ENCODE results near the gene CFAP69. TPM values are rescaled to one million over a fixed set of nuclear protein-coding genes. Genes with fewer than 3 reads are reported as not detected.

CFAP69 gene
- total RNA-seq, 1 donor, result 0.42 TPM

DNA sequence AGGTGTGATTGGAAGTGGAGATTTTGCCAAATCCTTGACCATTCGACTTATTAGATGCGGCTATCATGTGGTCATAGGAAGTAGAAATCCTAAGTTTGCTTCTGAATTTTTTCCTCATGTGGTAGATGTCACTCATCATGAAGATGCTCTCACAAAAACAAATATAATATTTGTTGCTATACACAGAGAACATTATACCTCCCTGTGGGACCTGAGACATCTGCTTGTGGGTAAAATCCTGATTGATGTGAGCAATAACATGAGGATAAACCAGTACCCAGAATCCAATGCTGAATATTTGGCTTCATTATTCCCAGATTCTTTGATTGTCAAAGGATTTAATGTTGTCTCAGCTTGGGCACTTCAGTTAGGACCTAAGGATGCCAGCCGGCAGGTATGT lies 19.8 kb upstream of the CFAP69 start:
- H3K4me1 ChIP-seq (ENCODE audit: insufficient read depth, low read length), result no peaks in the 10 kb centered on the region
- no peak overlapping the region for H3K4me3 ChIP-seq (ENCODE audit: low read length)
- H3K27me3 ChIP-seq (ENCODE audit: insufficient read depth, low read length), result no peaks in the 10 kb centered on the region
- H3K9me3 ChIP-seq (ENCODE audit: low read depth, low read length), result no peaks in the 10 kb centered on the region

- Histone ChIP-seq H3K27me3 (ENCODE audit: insufficient read depth, low read length) (no peaks in the 10 kb centered on the region), H3K4me1 (ENCODE audit: insufficient read depth, low read length) (no peaks in the 10 kb centered on the region), H3K9me3 (ENCODE audit: low read depth, low read length) (no peaks in the 10 kb centered on the region), H3K4me3 (ENCODE audit: low read length) (no peak overlapping the region)
These were observed 19.4 kb upstream of the CFAP69 start for GRCh38 chr7:90225601-90226000.

- H3K27me3 ChIP-seq (ENCODE audit: insufficient read depth, low read length), result no peaks in the 10 kb centered on the region
- no peaks in the 10 kb centered on the region for H3K4me1 ChIP-seq (ENCODE audit: insufficient read depth, low read length)
- no peaks in the 10 kb centered on the region for H3K9me3 ChIP-seq (ENCODE audit: low read depth, low read length)
- H3K4me3 ChIP-seq (ENCODE audit: low read length), result no peak overlapping the region
These were observed 17.7 kb upstream of the CFAP69 start for GRCh38 chr7:90227259-90227658.

DNA sequence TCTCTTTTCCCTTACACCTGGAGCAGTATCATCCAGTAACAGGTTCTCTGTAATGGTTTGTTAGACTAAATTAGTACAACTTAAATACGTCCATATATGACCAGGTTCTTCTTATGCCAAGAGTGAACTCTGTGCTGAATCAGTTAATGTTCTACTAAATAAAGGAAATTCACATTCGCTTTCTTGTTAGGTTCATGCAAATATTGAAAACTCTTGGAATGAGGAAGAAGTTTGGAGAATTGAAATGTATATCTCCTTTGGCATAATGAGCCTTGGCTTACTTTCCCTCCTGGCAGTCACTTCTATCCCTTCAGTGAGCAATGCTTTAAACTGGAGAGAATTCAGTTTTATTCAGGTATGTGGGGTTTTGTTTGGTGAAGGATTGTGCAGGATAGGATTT lies 15.3 kb upstream of the CFAP69 start:
- Histone ChIP-seq H3K4me3 (ENCODE audit: low read length) (no peak overlapping the region), H3K4me1 (ENCODE audit: insufficient read depth, low read length) (no peaks in the 10 kb centered on the region), H3K27me3 (ENCODE audit: insufficient read depth, low read length) (no peaks in the 10 kb centered on the region), H3K9me3 (ENCODE audit: low read depth, low read length) (no peaks in the 10 kb centered on the region)

GRCh38 chr7:90230834-90231233 lies 14.1 kb upstream of the CFAP69 start:
- Histone ChIP-seq H3K4me1 (ENCODE audit: insufficient read depth, low read length) (no peaks in the 10 kb centered on the region), H3K9me3 (ENCODE audit: low read depth, low read length) (no peaks in the 10 kb centered on the region), H3K4me3 (ENCODE audit: low read length) (no peak overlapping the region), H3K27me3 (ENCODE audit: insufficient read depth, low read length) (no peaks in the 10 kb centered on the region)

DNA sequence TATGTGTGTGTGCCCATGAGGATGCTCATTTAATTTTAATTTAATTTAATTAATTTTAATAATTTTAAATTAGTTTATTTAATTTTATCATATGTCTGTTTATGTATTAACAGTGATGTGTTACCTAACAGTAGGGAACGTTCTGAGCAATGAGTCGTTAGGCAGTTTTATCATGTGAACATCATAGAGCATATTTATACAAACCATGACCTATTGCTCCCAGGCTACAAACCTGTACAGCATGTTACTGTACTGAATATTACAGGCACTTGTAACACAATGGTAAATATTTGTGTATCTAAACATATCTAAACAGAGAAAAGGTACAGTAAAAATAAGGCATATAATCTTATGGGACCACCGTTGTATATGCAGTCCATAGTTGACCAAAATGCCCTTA lies 13.7 kb upstream of the CFAP69 start:
- Histone ChIP-seq H3K27me3 (ENCODE audit: insufficient read depth, low read length) (no peaks in the 10 kb centered on the region), H3K9me3 (ENCODE audit: low read depth, low read length) (no peaks in the 10 kb centered on the region), H3K4me3 (ENCODE audit: low read length) (no peak overlapping the region), H3K4me1 (ENCODE audit: insufficient read depth, low read length) (no peaks in the 10 kb centered on the region)

DNA sequence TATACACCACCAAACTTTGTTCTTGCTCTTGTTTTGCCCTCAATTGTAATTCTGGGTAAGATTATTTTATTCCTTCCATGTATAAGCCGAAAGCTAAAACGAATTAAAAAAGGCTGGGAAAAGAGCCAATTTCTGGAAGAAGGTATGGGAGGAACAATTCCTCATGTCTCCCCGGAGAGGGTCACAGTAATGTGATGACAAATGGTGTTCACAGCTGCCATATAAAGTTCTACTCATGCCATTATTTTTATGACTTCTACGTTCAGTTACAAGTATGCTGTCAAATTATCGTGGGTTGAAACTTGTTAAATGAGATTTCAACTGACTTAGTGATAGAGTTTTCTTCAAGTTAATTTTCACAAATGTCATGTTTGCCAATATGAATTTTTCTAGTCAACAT lies 12.5 kb upstream of the CFAP69 start:
- H3K9me3 ChIP-seq (ENCODE audit: low read depth, low read length), result no peaks in the 10 kb centered on the region
- peaks cover 2% of the 10 kb centered on the region for H3K27me3 ChIP-seq (ENCODE audit: insufficient read depth, low read length)
- no peak overlapping the region for H3K4me3 ChIP-seq (ENCODE audit: low read length)
- H3K4me1 ChIP-seq (ENCODE audit: insufficient read depth, low read length), result no peaks in the 10 kb centered on the region

- Histone ChIP-seq H3K4me1 (ENCODE audit: insufficient read depth, low read length) (no peaks in the 10 kb centered on the region), H3K4me3 (ENCODE audit: low read length) (no peak overlapping the region), H3K9me3 (ENCODE audit: low read depth, low read length) (no peaks in the 10 kb centered on the region), H3K27me3 (ENCODE audit: insufficient read depth, low read length) (peaks cover 2% of the 10 kb centered on the region)
These were observed 11.4 kb upstream of the CFAP69 start for GRCh38 chr7:90233569-90233968.

DNA sequence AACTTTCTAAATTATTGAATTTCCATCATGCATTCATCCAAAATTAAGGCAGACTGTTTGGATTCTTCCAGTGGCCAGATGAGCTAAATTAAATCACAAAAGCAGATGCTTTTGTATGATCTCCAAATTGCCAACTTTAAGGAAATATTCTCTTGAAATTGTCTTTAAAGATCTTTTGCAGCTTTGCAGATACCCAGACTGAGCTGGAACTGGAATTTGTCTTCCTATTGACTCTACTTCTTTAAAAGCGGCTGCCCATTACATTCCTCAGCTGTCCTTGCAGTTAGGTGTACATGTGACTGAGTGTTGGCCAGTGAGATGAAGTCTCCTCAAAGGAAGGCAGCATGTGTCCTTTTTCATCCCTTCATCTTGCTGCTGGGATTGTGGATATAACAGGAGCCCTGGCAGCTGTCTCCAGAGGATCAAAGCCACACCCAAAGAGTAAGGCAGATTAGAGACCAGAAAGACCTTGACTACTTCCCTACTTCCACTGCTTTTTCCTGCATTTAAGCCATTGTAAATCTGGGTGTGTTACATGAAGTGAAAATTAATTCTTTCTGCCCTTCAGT lies 8.2 kb upstream of the CFAP69 start:
- no peak overlapping the region for H3K4me3 ChIP-seq (ENCODE audit: low read length)
- H3K9me3 ChIP-seq (ENCODE audit: low read depth, low read length), result no peaks in the 10 kb centered on the region
- H3K4me1 ChIP-seq (ENCODE audit: insufficient read depth, low read length), result no peaks in the 10 kb centered on the region
- peaks cover 2% of the 10 kb centered on the region for H3K27me3 ChIP-seq (ENCODE audit: insufficient read depth, low read length)

DNA sequence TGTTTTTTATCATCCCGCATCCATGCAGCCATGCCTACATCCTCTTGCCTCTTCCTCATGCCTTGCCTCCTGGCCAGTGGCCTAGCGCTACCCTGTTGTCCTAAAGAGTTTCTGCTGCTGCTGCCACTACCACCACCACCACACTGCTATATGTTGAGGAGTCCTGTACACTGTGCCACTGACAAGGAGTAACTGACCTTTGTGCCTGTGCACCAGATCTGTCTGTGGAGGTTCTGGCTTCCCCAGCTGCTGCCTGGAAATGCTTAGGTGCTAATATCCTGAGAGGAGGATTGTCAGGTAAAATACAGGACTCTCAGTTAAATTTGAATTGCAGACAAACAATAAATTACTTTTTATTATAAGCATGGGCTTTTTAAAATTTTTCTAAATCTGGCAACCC lies 7.0 kb upstream of the CFAP69 start:
- Histone ChIP-seq H3K4me3 (ENCODE audit: low read length) (no peak overlapping the region), H3K4me1 (ENCODE audit: insufficient read depth, low read length) (no peaks in the 10 kb centered on the region), H3K27me3 (ENCODE audit: insufficient read depth, low read length) (peaks cover 2% of the 10 kb centered on the region), H3K9me3 (ENCODE audit: low read depth, low read length) (no peaks in the 10 kb centered on the region)

DNA sequence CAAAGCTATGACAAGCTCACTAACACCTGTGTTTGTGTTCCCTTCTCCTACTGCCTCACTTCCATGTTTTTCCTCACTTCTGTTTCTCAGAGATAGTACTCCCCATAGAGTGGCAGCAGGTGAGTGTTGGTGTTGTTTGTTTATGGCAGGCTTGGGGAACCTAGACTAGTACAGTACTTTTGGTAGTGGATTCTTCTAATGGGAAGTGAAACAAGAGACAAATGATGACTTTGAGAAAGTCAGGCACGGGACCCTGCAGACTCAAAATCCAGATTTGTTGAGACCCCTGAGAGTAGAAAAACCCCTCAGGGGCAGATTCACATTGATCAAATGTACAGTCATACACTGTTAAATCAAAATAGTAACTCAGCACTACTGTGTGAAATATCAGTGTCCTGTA lies 6.4 kb upstream of the CFAP69 start:
- no peaks in the 10 kb centered on the region for H3K9me3 ChIP-seq (ENCODE audit: low read depth, low read length)
- peaks cover 5% of the 10 kb centered on the region for H3K27me3 ChIP-seq (ENCODE audit: insufficient read depth, low read length)
- no peaks in the 10 kb centered on the region for H3K4me1 ChIP-seq (ENCODE audit: insufficient read depth, low read length)
- H3K4me3 ChIP-seq (ENCODE audit: low read length), result no peak overlapping the region

DNA sequence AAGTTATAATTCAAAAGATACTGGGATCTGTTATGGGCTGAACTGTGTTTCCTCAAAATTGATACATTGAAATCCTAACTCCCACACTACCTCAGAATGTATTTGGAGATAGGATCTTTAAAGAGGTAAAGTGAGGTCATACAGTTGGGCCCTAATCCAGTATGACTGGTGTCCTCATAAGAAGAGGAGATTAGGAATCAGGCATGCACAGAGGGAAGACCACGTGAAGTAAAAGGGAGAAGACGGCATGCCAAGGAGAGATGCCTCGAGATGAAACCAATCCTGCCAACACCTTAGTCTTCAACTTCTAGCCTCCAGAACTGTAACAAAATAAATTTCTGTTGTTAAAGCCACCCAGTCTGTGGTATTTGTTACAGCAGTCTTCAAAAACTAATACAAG lies 5.9 kb upstream of the CFAP69 start:
- peaks cover 10% of the 10 kb centered on the region for H3K27me3 ChIP-seq (ENCODE audit: insufficient read depth, low read length)
- no peak overlapping the region for H3K4me3 ChIP-seq (ENCODE audit: low read length)
- no peaks in the 10 kb centered on the region for H3K9me3 ChIP-seq (ENCODE audit: low read depth, low read length)
- H3K4me1 ChIP-seq (ENCODE audit: insufficient read depth, low read length), result no peaks in the 10 kb centered on the region

- Histone ChIP-seq H3K27me3 (ENCODE audit: insufficient read depth, low read length) (peaks cover 15% of the 10 kb centered on the region), H3K4me3 (ENCODE audit: low read length) (no peak overlapping the region), H3K4me1 (ENCODE audit: insufficient read depth, low read length) (peaks cover 5% of the 10 kb centered on the region), H3K9me3 (ENCODE audit: low read depth, low read length) (no peaks in the 10 kb centered on the region)
These were observed 5.2 kb upstream of the CFAP69 start for GRCh38 chr7:90239625-90240228.

DNA sequence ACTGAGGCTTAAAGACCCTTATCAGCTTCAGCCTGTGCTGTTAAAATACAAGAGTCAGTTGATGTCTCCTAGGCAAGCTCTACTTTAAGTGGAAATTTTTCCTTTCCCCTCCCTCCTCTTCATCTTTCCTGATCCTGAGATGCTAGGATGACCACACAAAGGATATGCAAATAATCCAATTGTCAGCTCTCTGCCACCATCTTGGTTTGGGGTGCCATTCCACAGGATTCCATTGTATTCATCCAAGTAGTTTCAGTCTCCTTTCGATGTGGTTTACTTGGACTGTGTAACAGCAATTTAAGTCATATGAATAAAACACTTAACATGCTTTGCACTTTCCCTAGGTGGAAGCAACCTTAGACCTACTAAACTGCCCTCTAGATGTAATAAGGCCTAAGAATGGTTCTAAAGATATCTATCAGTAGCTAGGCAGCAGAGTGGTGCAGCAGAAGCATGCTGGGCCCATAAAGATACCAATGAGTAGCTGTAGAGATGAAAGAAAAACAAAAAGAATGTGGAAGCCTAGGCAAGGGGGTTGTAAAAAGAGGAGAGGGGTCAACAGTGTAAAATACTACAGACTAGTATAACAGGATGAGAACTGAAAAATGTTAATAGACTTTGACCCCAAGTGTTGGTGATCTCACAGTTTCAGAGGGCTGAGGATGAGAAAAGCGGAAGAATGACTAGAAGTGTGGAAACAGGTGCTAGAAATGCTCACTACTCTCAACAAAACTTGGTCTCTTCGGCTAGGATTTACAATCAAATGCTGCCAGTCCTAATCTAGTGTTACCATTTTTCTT lies 2.4 kb upstream of the CFAP69 start:
- H3K4me1 ChIP-seq (ENCODE audit: insufficient read depth, low read length), result peaks cover 17% of the 10 kb centered on the region
- H3K4me3 ChIP-seq (ENCODE audit: low read length), result no peak overlapping the region
- H3K9me3 ChIP-seq (ENCODE audit: low read depth, low read length), result no peaks in the 10 kb centered on the region
- peaks cover 32% of the 10 kb centered on the region for H3K27me3 ChIP-seq (ENCODE audit: insufficient read depth, low read length)

GRCh38 chr7:90243556-90243955 lies 1.4 kb upstream of the CFAP69 start:
- peaks cover 32% of the 10 kb centered on the region for H3K27me3 ChIP-seq (ENCODE audit: insufficient read depth, low read length)
- no peak overlapping the region for H3K4me3 ChIP-seq (ENCODE audit: low read length)
- H3K9me3 ChIP-seq (ENCODE audit: low read depth, low read length), result no peaks in the 10 kb centered on the region
- H3K4me1 ChIP-seq (ENCODE audit: insufficient read depth, low read length), result peaks cover 17% of the 10 kb centered on the region

GRCh38 chr7:90244565-90244908 lies 437 bp upstream of the CFAP69 start:
- Histone ChIP-seq H3K9me3 (ENCODE audit: low read depth, low read length) (no peaks in the 10 kb centered on the region), H3K27me3 (ENCODE audit: insufficient read depth, low read length) (peaks cover 32% of the 10 kb centered on the region), H3K4me1 (ENCODE audit: insufficient read depth, low read length) (peaks cover 17% of the 10 kb centered on the region), H3K4me3 (ENCODE audit: low read length) (peak overlapping the region; percentile 56)
